AML-193 (cell line): ENCODE measurements around the gene PPP1R13L.
"Not testable (repeated sequence)": the region's sequence is repeated elsewhere in the genome, so short reads cannot be mapped to it uniquely, and the experiment has no call there.

Experiments
- DNase-seq, 2 experiments: peaks; one replicate each; lab custom pipeline; 2025; lab: John Stamatoyannopoulos, UW

PPP1R13L gene

DNA sequence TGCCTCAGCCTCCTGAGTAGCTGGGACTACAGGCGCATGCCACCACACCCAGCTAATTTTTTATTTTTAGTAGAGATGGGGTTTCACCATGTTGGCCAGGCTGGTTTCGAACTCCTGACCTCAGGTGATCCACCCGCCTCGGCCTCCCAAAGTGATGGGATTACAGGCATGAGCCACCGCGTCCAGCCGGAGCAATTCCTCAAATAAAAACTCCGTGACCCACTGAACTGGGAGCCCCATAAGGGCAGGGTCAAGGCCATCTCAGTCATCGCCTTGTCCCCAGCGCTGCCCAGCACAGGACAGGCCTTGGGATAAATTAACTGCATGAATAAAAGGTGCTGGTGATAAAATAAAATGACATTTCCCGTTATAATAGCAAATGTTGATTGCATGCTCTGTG lies 25.0 kb upstream of the PPP1R13L start:
- DNase-seq: not testable (repeated sequence)

DNA sequence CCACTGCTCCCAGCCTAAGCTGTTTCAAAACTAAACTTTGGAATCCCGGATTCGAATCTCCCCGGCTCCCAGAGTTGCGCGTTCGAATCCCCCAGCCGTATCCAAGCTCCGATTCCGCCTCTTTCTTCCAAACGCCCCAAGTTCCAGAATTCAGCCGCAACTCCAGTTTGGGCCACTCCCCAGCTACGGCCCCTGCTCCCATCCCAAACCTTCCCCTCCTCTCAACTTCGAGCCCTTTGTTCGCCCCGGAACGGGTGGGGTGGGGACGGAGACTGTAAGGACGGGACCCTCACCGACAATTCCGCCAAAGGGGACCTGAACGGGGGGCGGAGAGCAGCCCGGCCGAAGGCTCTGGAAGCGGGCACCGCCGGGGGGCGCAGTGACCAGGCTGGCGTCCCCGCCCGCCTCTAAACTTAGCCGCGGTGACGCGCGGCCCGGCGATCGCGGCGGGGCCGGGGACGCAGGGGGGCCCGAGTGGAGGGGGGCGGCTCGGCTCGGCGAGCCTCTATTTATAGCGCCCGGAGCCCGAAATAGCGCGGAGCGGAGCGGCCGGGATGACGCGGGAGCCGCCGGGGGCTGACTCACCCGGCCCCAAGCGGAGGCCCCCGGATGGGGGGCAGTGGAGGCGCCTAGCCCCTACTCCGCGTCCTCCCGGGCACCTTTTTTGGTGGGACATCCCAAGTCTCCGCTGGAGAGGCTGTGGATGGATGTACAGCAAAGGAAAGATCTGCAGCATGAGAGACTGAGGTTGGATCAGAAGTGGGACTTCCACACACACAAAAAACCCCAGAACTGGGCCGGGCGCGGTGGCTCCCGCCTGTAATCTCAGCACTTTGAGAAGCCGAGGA lies 23.7 kb upstream of the PPP1R13L start:
- no peak for DNase-seq

DNA sequence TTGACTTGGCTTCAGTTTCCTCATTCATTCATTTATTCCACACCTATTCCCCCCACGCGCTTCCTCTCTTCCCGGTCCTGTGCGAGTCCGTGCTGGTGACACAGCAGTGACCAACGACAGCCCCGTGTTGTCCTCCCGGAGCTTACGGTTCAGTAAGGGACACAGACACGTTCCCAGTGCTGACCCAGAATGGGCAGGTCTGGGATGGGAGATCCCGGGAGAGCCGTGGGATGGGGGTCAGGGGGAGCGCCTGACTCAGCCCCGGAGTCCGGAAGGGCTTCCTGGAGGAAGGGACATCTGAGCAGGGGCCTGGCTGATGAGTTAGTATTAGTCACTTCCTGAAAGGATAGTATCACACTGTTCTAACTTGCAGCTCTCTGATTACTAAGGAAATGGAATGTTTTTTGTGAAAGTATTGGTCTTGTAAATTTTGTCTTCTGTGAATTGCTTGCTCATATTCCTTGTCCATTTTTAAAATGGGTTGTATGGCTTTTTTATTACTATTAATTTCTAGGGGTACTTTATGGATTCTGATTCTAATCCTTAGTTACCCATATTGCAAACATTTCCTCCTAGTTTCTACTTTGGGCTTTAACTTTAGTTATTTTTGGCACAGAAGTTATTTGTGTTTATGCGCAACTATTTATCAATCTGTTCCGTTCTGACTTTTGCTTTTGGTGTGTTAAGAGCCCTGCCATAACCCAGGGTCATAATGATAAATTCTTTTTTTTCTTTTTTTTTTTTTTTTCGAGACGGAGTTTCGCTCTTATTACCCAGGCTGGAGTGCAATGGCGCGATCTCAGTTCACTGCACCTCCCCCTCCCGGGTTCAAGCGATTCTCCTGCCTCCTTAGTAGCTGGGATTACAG lies 19.6 kb upstream of the PPP1R13L start:
- peak; percentile 70 to 77 for DNase-seq

DNA sequence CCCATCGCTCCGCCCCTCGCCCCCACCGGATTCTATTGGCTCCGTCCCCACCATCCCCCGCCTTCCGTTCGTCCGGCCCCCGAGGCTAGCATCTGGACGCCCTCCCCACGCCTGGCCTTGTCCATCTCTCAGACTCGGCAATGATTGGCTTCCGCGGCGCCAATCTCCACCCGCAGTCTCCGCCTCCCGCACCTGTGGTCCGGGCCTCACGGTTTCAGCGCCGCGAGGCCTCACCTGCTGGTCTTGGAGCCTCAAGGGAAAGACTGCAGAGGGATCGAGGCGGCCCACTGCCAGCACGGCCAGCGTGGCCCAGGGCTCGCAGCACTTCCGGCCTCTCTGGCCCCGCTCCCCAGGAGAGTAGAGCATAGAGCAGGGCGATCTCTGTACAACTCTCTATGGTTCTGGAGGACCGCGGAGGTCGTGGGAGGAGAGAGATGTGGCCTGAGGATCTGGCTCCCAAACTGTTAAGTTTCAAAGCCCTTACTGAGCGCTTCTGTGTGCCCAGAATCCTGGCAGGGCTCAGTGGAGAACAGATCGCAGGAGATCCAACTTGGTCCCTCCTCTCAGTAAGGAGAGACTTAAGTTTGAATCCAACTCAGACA lies 18.8 kb upstream of the PPP1R13L start, which contains the start of gene ERCC1:
ERCC1 (minus strand) TSS at position 329 of the 602 bp plus-strand sequence. CDS start 543 bp downstream, outside the sequence.
- DNase-seq: peak; percentile 88 to 91

DNA sequence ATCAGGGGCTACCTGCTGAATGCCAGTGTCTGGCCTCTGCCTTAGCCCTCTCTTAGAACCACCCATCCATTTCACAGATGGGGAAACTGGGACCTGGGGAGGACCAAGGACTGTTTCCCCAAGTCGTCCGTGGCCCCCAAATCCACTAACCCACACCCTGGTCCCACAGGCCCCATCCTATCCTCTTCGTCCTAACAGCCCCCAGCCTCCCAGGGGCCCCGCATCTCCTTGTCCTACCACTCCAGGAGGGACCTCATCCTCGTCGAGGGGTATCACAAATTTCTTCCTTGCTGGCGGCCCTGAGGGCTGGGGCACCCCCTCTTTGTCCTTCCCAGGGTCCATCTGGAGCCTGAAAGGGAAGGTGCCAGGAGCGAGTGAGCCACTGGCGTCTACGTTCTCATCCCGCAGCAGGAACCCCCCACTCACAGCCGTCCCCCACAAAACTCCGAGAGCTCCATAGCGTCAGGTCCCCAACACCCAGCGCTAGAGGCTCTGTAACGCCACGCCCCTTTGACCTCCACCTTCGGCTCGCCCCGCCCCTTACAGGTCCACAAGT lies 18.2 kb upstream of the PPP1R13L start:
- no peak for DNase-seq

DNA sequence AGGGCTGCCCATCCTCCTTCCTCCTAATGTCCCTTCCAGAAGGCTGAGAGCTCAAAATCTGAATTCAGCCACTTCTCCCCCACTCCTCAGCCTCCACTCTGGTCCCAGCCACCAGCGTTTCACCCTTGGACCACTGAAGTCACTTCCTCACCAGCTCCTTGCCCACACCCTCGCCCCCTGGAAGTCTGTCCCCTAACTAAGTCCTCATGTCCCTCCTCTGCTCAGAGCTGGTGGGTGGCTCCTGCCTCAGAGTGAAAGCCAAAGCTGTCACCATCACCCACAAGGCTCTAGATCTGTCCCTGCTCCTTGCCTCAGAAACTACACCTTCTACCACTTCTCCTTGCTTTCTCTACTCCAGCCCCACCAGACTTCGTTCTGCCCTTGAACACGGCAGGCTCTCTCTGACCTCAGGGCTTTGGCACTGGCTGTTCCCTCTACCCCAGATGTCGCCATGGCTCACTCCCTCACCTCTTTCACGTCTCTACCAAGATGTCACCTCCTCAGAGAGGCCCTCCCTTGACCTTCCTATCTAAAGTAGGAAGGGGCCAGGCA lies 17.2 kb upstream of the PPP1R13L start:
- DNase-seq: no peak

DNA sequence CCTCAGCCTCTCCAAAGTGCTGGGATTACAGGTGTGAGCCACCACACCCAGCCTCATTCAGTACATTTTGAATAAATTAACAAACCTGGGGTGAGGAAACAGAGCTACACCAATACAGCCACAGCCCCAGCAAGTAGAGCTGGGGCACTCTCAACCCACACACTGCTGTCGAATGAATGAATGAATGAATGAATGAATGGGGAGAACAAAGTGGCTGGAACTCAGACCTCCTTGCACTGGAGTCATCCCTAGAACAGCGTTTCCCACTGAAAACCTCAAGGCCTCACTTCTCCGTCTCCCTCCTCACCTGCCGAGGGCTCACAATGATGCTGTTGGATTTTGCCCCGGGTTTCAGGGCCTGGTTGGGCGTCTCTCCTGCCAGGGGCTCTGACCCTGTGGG lies 16.0 kb upstream of the PPP1R13L start:
- DNase-seq: no peak

DNA sequence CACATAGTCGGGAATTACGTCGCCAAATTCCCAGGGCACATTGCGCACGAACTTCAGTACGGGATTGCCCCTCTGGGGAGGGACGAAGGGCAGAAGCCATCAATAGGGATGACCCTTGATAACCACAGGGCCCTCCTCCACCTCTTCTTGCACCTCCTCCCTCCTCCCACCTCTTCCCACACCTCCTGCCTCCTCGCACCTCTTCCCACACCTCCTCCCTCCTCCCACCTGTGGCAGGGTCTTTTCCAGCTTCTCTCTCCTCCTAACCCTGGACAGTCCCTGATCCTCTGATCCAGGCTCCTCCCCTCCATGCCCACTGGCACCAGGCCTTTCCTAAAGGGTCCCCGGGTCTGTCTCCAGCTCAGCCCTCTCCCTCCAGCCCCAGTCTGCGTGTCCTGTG lies 15.5 kb upstream of the PPP1R13L start:
- no peak for DNase-seq

DNA sequence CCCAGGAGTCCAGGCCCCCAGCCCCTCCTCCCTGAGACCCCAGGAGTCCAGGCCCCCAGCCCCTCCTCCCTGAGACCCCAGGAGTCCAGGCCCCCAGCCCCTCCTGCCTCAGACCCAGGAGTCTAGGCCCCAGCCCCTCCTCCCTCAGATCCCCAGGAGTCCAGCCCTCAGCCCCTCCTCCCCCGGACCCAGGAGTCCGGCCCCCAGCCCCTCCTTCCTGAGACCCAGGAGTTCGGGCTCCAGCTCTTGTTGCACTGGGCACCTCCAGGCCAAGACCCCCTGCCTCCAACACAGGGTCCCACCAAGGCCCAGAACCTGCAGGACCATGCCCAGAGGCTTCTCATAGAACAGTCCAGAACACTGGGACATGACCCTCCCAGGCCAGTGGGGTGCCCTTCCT lies 15.0 kb upstream of the PPP1R13L start:
- DNase-seq: no peak

DNA sequence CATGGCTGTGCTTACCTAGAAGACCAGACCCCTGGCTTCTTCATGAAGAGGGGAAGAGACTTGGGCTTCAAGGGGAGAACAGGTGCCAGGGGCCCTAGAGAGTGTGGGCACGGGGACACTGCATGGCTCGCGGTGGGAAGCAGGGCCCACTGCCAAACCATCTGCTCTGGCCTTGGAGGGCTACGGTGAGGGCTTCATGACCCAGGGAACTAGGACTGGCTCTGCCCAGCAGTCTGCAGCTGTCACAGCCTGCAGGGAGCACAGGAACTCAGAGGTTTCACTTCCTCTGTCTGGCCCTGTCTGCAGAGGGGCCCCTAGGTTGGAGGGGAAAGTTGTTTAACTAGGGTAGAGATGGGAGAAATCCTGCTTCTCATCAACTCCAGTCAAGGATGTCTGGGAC lies 14.5 kb upstream of the PPP1R13L start:
- peak; percentile 31 to 36 for DNase-seq

DNA sequence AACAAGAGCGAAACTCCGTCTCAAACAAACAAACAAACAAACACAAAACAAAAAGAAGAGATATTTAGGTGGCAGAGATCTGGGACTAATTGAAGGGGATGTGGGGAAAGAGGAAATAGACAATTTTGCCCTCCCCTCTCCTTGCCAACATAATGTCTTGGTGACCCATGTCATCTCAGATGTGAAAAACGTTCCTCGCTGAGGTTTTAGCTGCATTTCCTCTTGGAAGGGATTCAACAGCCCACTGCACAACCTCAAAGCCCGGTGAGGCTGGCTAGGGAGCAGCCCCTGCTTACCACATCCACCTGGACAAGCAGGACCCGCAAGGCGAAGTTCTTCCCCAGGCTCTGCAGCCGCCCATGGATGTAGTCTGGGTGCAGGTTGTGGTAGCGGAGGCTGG lies 13.9 kb upstream of the PPP1R13L start:
- DNase-seq: peak in 1 of 2 experiments; percentile 8

DNA sequence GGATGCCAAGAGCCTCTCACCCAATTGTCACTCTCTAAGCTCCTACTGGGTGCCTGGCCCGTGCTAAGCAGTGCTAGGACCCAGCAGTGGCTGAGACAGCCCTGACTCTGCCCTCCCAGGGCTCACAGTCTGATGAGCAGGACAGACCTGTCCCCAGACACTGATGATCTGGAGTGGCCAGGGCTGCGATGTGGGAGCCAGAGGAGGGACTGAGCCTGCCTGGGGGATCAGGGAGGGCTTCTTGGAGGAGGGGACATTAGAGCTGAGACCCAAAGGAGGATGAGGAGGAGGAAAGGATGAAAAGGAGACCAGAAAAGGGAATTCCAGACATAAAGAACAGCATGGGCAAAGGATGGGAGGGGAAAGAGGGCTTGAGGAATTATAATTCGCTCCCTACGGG lies 12.3 kb upstream of the PPP1R13L start:
- no peak for DNase-seq

DNA sequence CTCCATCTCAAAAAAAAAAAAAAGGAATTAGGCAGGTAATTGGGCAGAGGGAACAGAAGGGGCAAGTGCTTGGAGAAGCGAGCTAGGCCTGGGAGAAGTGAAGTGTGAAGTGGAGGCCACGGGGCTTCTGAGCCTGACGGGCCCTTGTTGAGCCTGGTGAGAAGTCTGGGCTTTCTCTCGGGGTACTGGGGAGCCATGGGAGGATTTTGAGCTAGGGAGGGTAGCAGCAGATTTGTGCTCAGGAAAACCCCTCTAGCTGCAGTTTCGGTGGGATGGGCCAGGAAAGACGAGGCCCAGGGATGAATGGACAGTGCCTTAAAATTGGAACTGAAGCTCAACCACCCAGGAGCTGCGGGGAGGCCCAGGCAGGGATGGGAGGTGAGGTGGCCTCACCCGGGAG lies 9.6 kb upstream of the PPP1R13L start:
- no peak for DNase-seq

DNA sequence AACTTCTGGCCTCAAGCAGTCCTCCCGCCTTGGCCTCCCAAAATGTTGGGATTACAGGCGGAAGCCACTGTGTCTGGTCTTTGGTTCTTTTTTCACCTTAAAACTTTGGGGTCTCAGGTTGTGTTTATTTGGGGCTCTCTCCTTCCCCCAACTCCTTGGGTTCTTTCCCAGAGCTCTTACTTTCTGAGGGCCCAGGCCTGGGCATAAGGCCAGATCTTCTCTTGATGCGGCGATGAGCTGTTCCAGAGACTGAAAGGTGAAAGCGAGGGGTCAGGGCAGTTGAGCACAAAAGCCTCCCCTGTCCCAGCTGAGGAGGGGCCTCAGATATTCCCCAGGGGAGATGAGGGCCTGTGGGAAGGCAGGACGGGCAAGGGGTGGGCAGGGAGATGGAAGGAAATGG lies 8.6 kb upstream of the PPP1R13L start:
- no peak for DNase-seq

DNA sequence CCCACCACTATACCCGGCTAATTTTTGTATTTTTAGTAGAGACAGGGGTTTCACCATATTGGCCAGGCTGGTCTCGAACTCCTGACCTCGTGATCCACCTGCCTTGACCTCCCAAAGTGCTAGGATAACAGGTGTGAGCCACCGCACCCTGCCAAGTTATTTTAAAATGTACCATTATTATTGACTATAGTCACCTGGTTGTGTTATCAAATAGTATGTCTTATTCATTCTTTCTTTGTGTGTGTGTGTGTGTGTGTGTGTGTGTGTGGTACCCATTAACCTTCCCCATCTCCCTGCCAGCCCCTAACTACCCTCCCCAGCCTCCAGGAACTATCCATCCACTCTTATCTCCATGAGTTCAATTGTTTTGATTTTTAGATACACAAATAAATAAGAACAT lies 5.5 kb upstream of the PPP1R13L start:
- DNase-seq: not testable (repeated sequence)

DNA sequence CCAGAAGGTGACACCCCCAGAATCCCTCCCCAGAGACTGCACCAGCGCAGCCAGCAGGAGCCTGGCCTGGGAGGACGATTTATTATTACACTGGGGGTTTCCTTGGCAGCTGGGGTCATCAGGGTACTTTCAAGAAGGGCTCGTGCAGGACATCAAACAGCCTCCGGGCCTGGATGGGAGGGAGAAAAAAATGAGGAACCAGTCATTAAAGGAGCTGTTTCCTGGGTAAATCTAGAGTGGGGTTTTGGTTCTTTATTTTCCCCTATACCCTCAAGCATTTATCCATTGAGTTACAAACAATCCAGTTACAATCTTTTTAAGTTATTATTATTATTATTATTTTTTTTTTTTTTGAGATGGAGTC lies 4.7 kb upstream of the PPP1R13L start:
- DNase-seq: peak in 1 of 2 experiments; percentile 19

DNA sequence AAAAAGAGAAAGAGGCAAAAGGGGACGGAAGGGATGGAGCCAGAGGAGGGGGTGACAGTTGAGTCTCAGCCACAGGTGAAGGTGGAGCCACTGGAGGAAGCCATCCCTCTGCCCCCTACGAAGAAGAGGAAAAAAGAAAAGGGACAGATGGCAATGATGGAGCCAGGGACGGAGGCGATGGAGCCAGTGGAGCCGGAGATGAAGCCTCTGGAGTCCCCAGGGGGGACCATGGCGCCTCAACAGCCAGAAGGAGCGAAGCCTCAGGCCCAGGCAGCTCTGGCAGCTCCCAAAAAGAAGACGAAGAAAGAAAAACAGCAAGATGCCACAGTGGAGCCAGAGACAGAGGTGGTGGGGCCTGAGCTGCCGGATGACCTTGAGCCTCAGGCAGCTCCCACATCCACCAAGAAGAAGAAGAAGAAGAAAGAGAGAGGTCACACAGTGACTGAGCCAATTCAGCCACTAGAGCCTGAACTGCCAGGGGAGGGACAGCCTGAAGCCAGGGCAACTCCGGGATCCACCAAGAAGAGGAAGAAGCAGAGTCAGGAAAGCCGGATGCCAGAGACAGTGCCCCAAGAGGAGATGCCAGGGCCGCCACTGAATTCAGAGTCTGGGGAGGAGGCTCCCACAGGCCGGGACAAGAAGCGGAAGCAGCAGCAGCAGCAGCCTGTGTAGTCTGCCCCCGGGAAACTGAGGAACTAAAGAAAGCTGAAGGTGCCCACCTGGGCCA lies 4.1 kb upstream of the PPP1R13L start:
- no peak for DNase-seq

DNA sequence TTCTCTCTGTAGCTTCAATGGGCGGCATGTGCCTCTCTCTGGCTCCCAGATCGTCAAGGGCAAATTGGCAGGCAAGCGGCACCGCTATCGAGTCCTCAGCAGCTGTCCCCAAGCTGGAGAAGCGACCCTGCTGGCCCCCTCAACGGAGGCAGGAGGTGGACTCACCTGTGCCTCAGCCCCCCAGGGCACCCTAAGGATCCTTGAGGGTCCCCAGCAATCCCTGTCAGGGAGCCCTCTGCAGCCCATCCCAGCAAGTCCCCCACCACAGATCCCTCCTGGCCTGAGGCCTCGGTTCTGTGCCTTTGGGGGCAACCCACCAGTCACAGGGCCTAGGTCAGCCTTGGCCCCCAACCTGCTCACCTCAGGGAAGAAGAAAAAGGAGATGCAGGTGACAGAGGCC lies 3.3 kb upstream of the PPP1R13L start:
- DNase-seq: no peak

DNA sequence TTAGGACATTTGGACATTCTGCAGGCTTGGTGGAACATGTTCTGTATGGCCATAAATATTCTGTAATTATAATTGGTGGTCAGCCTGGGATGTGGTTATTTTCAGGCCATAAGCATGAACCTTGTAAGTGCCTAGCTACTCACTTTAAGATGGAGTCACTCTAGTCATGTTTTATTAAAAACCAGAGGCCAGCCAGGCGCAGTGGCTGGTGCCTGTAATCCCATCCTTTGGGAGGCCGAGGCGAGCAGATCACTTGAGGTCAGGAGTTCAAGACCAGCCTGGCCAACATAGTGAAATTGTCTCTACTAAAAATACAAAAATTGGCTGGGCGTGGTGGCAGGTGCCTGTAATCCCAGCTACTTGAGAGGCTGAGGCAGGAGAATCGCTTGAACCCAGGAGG lies 2.7 kb upstream of the PPP1R13L start:
- not testable (repeated sequence) for DNase-seq

DNA sequence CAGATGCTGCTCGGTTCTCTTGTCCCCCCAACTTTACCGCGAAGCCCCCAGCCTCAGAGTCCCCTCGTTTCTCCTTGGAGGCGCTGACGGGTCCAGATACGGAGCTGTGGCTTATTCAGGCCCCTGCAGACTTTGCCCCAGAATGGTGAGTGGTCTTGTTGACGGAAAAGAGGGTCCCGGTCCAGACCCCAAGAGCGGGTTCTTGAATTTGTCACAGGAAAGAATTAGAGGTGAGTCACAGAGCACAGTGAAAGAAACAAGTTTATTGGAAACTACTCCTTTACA lies 2.2 kb upstream of the PPP1R13L start:
- no peak for DNase-seq
